DND-41 (cell line): ENCODE measurements around the gene TFEB.

Experiments
- CTCF ChIP-seq: IDR thresholded peaks from 2 replicates; pipeline ENCODE4 v1.5.1; 2012; ENCODE audit warnings: borderline replicate concordance, low read length, moderate library complexity, mild to moderate bottlenecking; ENCODE audit not compliant: poor library complexity, severe bottlenecking; ENCODE audit errors: extremely low read depth
- EZH2 ChIP-seq: IDR thresholded peaks from 3 replicates; pipeline ENCODE4 v1.6.1; 2012; ENCODE audit warnings: borderline replicate concordance, low read depth, mild to moderate bottlenecking, moderate library complexity, low read length, inconsistent platforms; ENCODE audit not compliant: severe bottlenecking

DNA sequence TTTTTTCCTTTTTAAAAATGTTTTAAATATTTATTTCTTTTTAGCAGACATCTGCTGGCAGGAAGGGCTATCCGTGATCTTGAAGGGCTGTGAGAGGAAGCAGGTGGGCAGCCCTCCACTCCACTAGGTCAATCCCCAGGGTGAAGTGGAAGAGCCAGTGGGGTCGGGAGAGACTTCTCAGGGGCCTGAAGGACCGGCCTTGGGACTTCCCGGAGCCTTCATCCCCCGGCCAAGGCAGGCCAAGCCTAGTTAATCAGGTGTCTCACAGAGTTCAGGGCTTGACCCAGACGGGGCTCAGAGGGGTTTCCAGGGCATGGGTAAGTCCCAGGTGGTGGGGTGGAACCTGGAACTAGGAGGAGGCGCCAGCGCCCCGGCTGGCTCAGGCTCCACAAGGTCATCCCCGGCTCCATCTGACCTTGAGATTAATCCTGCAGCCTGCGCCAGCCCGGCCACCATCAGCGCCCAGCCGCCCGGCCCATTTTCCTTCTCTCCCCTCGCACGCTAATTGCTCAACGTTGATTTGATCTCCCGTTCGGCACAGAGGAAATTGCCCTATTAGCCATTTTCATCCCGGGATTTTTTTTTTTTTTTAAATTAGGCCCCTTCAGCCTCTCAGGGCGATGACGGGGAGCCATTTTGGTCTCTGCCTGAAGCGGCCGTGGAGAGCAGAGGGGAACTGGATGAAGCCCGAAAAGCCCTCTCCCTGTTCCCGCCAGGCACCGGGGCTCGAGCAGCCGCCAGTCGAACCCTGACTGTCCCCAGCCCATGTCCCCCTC lies 52.7 kb downstream of the TFEB start:
- no peak for TF ChIP-seq CTCF
- no peak for TF ChIP-seq EZH2
